Trophoblast cell (in vitro differentiated cells and primary cell): ENCODE results near the gene USP20.

Experiments
- DNase-seq, 2 donors: peaks; one replicate each; pipeline ENCODE4 v3.0.0-alpha.2; 2016
- H2AFZ ChIP-seq: 2 replicates; pipeline ENCODE4 v1.6.1; 2013; ENCODE audit warnings: low read length, moderate library complexity, mild to moderate bottlenecking; ENCODE audit not compliant: insufficient read depth, poor library complexity
- H2AK5ac ChIP-seq: 2 replicates; pipeline ENCODE4 v1.6.1; 2013; ENCODE audit warnings: mild to moderate bottlenecking, low read length
- H2BK120ac ChIP-seq: 2 replicates; pipeline ENCODE4 v1.6.1; 2013; ENCODE audit warnings: low read length, mild to moderate bottlenecking, moderate library complexity; ENCODE audit not compliant: insufficient read depth, poor library complexity
- H2BK12ac ChIP-seq: 2 replicates; pipeline ENCODE4 v1.6.1; 2013; ENCODE audit warnings: mild to moderate bottlenecking, low read length, moderate library complexity
- H2BK5ac ChIP-seq: 2 replicates; pipeline ENCODE4 v1.6.1; 2013; ENCODE audit warnings: low read length, low read depth, moderate library complexity, mild to moderate bottlenecking; ENCODE audit not compliant: poor library complexity
- H3K14ac ChIP-seq: 2 replicates; pipeline ENCODE4 v1.6.1; 2013; ENCODE audit warnings: mild to moderate bottlenecking, low read length
- H3K18ac ChIP-seq: 2 replicates; pipeline ENCODE4 v1.6.1; 2013; ENCODE audit warnings: mild to moderate bottlenecking, low read length
- H3K23ac ChIP-seq: 2 replicates; pipeline ENCODE4 v1.6.1; 2013; ENCODE audit warnings: low read length
- H3K27ac ChIP-seq: 2 replicates; pipeline ENCODE4 v1.5.1; 2013; ENCODE audit warnings: low read depth, mild to moderate bottlenecking, inconsistent platforms, low read length, moderate library complexity
- H3K27me3 ChIP-seq: 2 replicates; pipeline ENCODE4 v1.6.1; 2013; ENCODE audit warnings: inconsistent platforms, mild to moderate bottlenecking, low read length, moderate library complexity; ENCODE audit not compliant: insufficient read depth
- H3K36me3 ChIP-seq, 2 experiments: 1 replicate in 1 of 2; 2 replicates in 1 of 2; pipeline ENCODE4 v1.6.1; 2013; ENCODE audit warnings: low read length in 2 of 2, mild to moderate bottlenecking in 2 of 2, moderate library complexity in 1 of 2; ENCODE audit not compliant: insufficient read depth in 2 of 2, control insufficient read depth in 1 of 2
- H3K4ac ChIP-seq: 2 replicates; pipeline ENCODE4 v1.6.1; 2013; ENCODE audit warnings: low read depth, mild to moderate bottlenecking, low read length, moderate library complexity
- H3K4me1 ChIP-seq, 2 experiments: 1 replicate in 1 of 2; 2 replicates in 1 of 2; pipeline ENCODE4 v1.6.1; 2013; ENCODE audit warnings: low read length in 2 of 2, mild to moderate bottlenecking in 2 of 2, moderate library complexity in 1 of 2; ENCODE audit not compliant: insufficient read depth in 2 of 2, control insufficient read depth in 1 of 2
- H3K4me2 ChIP-seq: 2 replicates; pipeline ENCODE4 v1.6.1; 2013; ENCODE audit warnings: inconsistent platforms, mild to moderate bottlenecking, low read length, moderate library complexity
- H3K4me3 ChIP-seq: 2 replicates; pipeline ENCODE4 v1.5.1; 2013; ENCODE audit warnings: mild to moderate bottlenecking, low read depth, low read length, inconsistent platforms
- H3K79me1 ChIP-seq: one replicate; pipeline ENCODE4 v1.6.1; 2013; ENCODE audit warnings: low read length
- H3K79me2 ChIP-seq: 2 replicates; pipeline ENCODE4 v1.6.1; 2013; ENCODE audit warnings: low read length, mild to moderate bottlenecking; ENCODE audit not compliant: control insufficient read depth, insufficient read depth, poor library complexity
- H3K9ac ChIP-seq: 2 replicates; pipeline ENCODE4 v1.6.1; 2013; ENCODE audit warnings: mild to moderate bottlenecking, low read length
- H3K9me3 ChIP-seq: 2 replicates; pipeline ENCODE4 v1.6.1; 2013; ENCODE audit warnings: low read depth, mild to moderate bottlenecking, control low read depth, inconsistent platforms, low read length; ENCODE audit not compliant: insufficient read depth
- H4K12ac ChIP-seq: 2 replicates; pipeline ENCODE4 v1.6.1; 2013; ENCODE audit warnings: low read depth, mild to moderate bottlenecking, low read length, moderate library complexity
- H4K8ac ChIP-seq: 2 replicates; pipeline ENCODE4 v1.6.1; 2013; ENCODE audit warnings: low read depth, mild to moderate bottlenecking, low read length, moderate library complexity
- H4K91ac ChIP-seq: one replicate; pipeline ENCODE4 v1.6.1; 2013; ENCODE audit warnings: low read depth, mild to moderate bottlenecking, low read length, moderate library complexity
- WGBS: extraction: QIAGEN DNeasy Blood & Tissue Kit; methylation state at CpG from one replicate; pipeline ENCODE4 v1.1.7; 2013; ENCODE audit warnings: missing lambda C conversion rate; ENCODE audit not compliant: insufficient read length, insufficient coverage; ENCODE audit errors: extremely low coverage; 5-methylcytosine and 5-hydroxymethylcytosine counted together

USP20 gene

DNA sequence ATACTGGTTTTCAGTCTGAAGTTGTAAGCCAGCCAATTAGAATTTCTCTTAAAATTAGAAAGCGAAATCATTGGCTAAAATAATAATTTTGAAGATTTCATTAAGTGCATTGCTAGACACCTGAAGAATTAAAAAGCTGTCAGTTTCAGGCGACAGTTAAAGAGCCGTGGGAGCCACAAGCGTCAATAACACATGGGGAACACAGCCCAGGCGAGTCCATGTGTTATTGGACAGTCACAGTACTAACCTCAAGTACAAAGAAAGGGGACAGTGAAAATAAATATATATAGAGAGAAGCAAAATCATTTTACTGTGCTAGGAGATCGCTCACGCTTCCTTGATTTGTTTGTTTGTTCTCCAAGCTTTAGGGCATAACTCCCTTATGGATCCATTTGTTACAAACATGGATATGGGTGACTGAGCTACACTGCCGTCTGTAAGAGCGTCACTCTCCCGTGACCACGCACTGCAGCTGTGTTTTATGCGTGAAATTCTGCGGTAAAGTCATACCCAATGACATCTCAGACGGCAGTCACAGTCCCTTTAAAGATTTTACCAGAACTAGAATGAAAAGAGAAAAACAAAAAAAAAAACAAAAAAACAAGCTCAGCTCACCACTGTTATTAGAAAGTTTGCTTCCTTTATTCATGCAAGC, 83.2 kb downstream of the USP20 start:
- peaks cover 2% of the 10 kb centered on the region in 2 experiments for H3K36me3 ChIP-seq
- no peak overlapping the region for H4K8ac ChIP-seq
- H3K4me1 ChIP-seq = no peaks in the 10 kb centered on the region
- H3K4me3 ChIP-seq = no peak overlapping the region
- no peak overlapping the region for H3K4me2 ChIP-seq
- H2BK120ac ChIP-seq = no peak overlapping the region
- H3K18ac ChIP-seq = no peak overlapping the region
- H3K27ac ChIP-seq = no peak overlapping the region
- no peak for DNase-seq
- H3K23ac ChIP-seq = no peak overlapping the region
- H3K79me2 ChIP-seq = no peaks in the 10 kb centered on the region
- no peaks in the 10 kb centered on the region for H3K27me3 ChIP-seq
- no peak overlapping the region for H2AK5ac ChIP-seq
- H2BK12ac ChIP-seq = no peak overlapping the region
- H3K9me3 ChIP-seq = no peaks in the 10 kb centered on the region
- no peak overlapping the region for H4K91ac ChIP-seq
- H2AFZ ChIP-seq = no peak overlapping the region
- no peak overlapping the region for H3K4ac ChIP-seq
- no peak overlapping the region for H4K12ac ChIP-seq
- no peaks in the 10 kb centered on the region for H3K79me1 ChIP-seq
- H3K14ac ChIP-seq = no peak overlapping the region
- H3K9ac ChIP-seq = no peak overlapping the region
- no peak overlapping the region for H2BK5ac ChIP-seq
- no CpG with 5 or more reads among the region's 14 CpGs for WGBS

DNA sequence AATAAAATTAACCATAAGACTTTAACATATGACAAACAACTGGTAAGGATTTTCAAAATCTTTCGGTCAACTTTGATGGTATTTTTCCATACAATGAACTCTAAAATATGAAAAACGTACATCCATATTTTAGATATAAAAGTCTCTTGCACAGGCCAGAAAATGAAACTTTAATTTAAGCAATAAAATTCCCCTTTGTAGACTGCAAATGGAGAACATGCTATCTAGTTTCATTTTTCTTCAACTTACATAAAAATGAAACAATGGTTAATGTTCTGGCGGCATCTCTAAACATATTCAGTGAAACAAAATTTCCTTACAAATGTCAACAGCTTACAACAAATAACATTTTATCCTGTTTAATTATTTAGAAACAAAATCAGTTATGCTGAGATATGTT, 84.0 kb downstream of the USP20 start:
- Histone ChIP-seq H3K4me1 (no peaks in the 10 kb centered on the region), H2AK5ac (no peak overlapping the region), H3K4me2 (no peak overlapping the region), H3K27ac (no peak overlapping the region), H2BK5ac (no peak overlapping the region), H3K79me2 (no peaks in the 10 kb centered on the region), H3K4me3 (no peak overlapping the region), H3K14ac (no peak overlapping the region), H3K23ac (no peak overlapping the region), H3K4ac (no peak overlapping the region), H2BK12ac (no peak overlapping the region), H4K8ac (no peak overlapping the region), H3K36me3 (peaks cover 2% of the 10 kb centered on the region in 2 experiments), H3K79me1 (no peaks in the 10 kb centered on the region), H4K91ac (no peak overlapping the region), H3K9ac (no peak overlapping the region), H3K9me3 (no peaks in the 10 kb centered on the region), H3K18ac (no peak overlapping the region), H3K27me3 (no peaks in the 10 kb centered on the region), H2AFZ (no peak overlapping the region), H4K12ac (no peak overlapping the region), H2BK120ac (no peak overlapping the region)
- DNase-seq = no peak
- no CpG with 5 or more reads among the region's 3 CpGs for WGBS

DNA sequence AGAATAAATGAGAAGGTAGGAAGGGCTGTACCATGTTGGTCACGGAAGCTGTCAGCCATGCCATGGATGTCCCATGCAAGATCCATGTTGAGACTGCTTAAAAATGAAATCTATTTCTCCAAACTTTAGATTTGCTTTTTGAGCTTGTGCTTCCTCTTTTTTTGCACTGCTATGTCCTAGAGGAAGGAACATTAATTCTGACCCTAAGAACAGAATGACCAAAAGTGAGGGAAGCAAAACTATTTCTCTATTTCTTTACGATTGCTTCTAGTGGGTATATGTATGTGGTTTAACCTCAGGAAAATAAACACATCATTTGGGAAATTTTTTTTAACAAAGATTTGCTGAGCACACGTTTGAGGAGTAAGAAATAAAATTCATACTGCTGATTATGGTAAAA, 84.6 kb downstream of the USP20 start:
- H4K91ac ChIP-seq = no peak overlapping the region
- no peak overlapping the region for H4K8ac ChIP-seq
- H3K79me2 ChIP-seq = no peaks in the 10 kb centered on the region
- H3K4me3 ChIP-seq = no peak overlapping the region
- peaks cover 2 to 4% of the 10 kb centered on the region in 2 experiments for H3K36me3 ChIP-seq
- no peak overlapping the region for H3K4me2 ChIP-seq
- H3K23ac ChIP-seq = no peak overlapping the region
- no peaks in the 10 kb centered on the region for H3K4me1 ChIP-seq
- no peak overlapping the region for H2AK5ac ChIP-seq
- no peak overlapping the region for H3K14ac ChIP-seq
- H3K18ac ChIP-seq = no peak overlapping the region
- no CpG with 5 or more reads among the region's 3 CpGs for WGBS
- H3K79me1 ChIP-seq = no peaks in the 10 kb centered on the region
- H3K27ac ChIP-seq = no peak overlapping the region
- no peak overlapping the region for H2BK120ac ChIP-seq
- no peaks in the 10 kb centered on the region for H3K27me3 ChIP-seq
- H2BK12ac ChIP-seq = no peak overlapping the region
- no peak overlapping the region for H4K12ac ChIP-seq
- no peak overlapping the region for H2AFZ ChIP-seq
- H3K9ac ChIP-seq = no peak overlapping the region
- DNase-seq = no peak
- no peaks in the 10 kb centered on the region for H3K9me3 ChIP-seq
- H2BK5ac ChIP-seq = no peak overlapping the region
- H3K4ac ChIP-seq = no peak overlapping the region

DNA sequence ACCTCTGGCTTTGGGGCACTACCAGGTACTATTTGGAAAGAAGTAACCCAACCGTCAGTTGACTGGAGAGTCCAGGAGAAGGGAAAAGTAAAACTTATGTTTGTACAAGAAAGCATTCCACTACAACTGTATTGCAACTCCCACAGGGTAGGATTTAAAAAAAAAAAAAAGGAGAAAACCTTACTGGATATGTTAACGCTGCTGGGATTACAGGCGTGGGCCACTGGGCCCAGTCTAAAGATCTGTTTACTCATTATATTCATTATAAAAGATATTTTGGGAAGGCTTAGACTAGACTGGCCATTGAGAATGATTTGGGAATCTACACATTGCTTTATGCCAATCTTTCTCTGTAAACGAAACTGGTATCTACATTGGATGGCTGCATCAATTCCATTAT, 86.6 kb downstream of the USP20 start:
- WGBS = no CpG with 5 or more reads among the region's 4 CpGs

More for the DNA sequence above, 86.6 kb downstream of the USP20 start:
- no peaks in the 10 kb centered on the region for H3K9me3 ChIP-seq
- H2AFZ ChIP-seq = no peak overlapping the region
- no peak overlapping the region for H3K27ac ChIP-seq
- H2BK12ac ChIP-seq = no peak overlapping the region
- H3K79me2 ChIP-seq = no peaks in the 10 kb centered on the region
- H2BK5ac ChIP-seq = no peak overlapping the region
- no peak overlapping the region for H2AK5ac ChIP-seq
- H3K4me1 ChIP-seq = no peaks in the 10 kb centered on the region
- H4K8ac ChIP-seq = no peak overlapping the region
- H3K9ac ChIP-seq = no peak overlapping the region
- H2BK120ac ChIP-seq = no peak overlapping the region
- H4K12ac ChIP-seq = no peak overlapping the region
- no peak overlapping the region for H3K4me3 ChIP-seq
- no peak overlapping the region for H3K4me2 ChIP-seq
- no peak overlapping the region for H3K23ac ChIP-seq
- H3K14ac ChIP-seq = no peak overlapping the region
- no peaks in the 10 kb centered on the region for H3K79me1 ChIP-seq
- H4K91ac ChIP-seq = no peak overlapping the region
- H3K18ac ChIP-seq = no peak overlapping the region
- no peaks in the 10 kb centered on the region for H3K27me3 ChIP-seq
- DNase-seq = no peak
- H3K36me3 ChIP-seq = peaks cover 2 to 4% of the 10 kb centered on the region in 2 experiments
- H3K4ac ChIP-seq = no peak overlapping the region
